PC-3 (cell line): ENCODE measurements around the gene GRK3. TPM values are rescaled to one million over a fixed set of nuclear protein-coding genes. Genes with fewer than 3 reads are reported as not detected.

Experiments used
- ATAC-seq: fragments of 200-7000 bp; cut with Tn5 transposase; 2 replicates; pipeline ENCODE4 v1.9.1; 2020; ENCODE audit warnings: mild to moderate bottlenecking, moderate library complexity
- BruUV-seq: library from RNA; stranded (reverse); fragments of 400-500 nt; replicated peaks from 2 replicates; lab custom pipeline; 2021; lab: Mats Ljungman, UMichigan
- CTCF ChIA-PET: fragments of 300-600 bp; sonication (Branson Sonifier 250); formaldehyde crosslinking; loops from one replicate; lab custom pipeline; 2022; ENCODE audit warnings: antibody characterized with exemption; lab: Charles Lee
- POLR2A ChIA-PET: fragments of 300-600 bp; sonication (Branson Sonifier 250); formaldehyde crosslinking; loops from one replicate; lab custom pipeline; 2022; ENCODE audit warnings: antibody characterized with exemption; ENCODE audit not compliant: unreplicated experiment; lab: Charles Lee
- DNase-seq: peaks from one replicate; pipeline ENCODE4 v3.0.0-alpha.2; 2015
- H2AFZ ChIP-seq: fragments of 300-600 bp; sonication (generic); 2 replicates; pipeline ENCODE4 v1.6.0; 2016; ENCODE audit warnings: antibody characterized with exemption, low read length
- H3F3A ChIP-seq: fragments of 300-600 bp; sonication (generic); one replicate; pipeline ENCODE4 v1.6.0; 2017; ENCODE audit warnings: antibody characterized with exemption, low read length, control low read depth, mild to moderate bottlenecking; ENCODE audit not compliant: unreplicated experiment
- H3K27ac ChIP-seq: fragments of 300-600 bp; sonication (generic); 2 replicates; pipeline ENCODE4 v1.5.1; 2016; ENCODE audit warnings: mild to moderate bottlenecking, low read length
- H3K27me3 ChIP-seq: fragments of 300-600 bp; sonication (generic); 2 replicates; pipeline ENCODE4 v1.6.1; 2016; ENCODE audit warnings: low read length, mixed read lengths
- H3K36me3 ChIP-seq: fragments of 300-600 bp; sonication (generic); 2 replicates; pipeline ENCODE4 v1.6.1; 2016; ENCODE audit warnings: low read depth, mixed run types, low read length, mixed read lengths
- H3K4me1 ChIP-seq: fragments of 300-600 bp; sonication (generic); 2 replicates; pipeline ENCODE4 v1.5.1; 2016; ENCODE audit warnings: low read length; ENCODE audit not compliant: insufficient read depth
- H3K4me2 ChIP-seq: fragments of 300-600 bp; sonication (generic); 2 replicates; pipeline ENCODE4 v1.6.0; 2016; ENCODE audit warnings: low read length
- H3K4me3 ChIP-seq: fragments of 300-600 bp; sonication (generic); 2 replicates; pipeline ENCODE4 v1.5.1; 2016; ENCODE audit warnings: mild to moderate bottlenecking, low read length, mixed read lengths
- H3K79me2 ChIP-seq: fragments of 300-600 bp; sonication (generic); 2 replicates; pipeline ENCODE4 v1.6.1; 2017; ENCODE audit warnings: low read length, mixed read lengths
- H3K9ac ChIP-seq: fragments of 300-600 bp; sonication (generic); 2 replicates; pipeline ENCODE4 v1.6.0; 2016; ENCODE audit warnings: mild to moderate bottlenecking, low read length
- H3K9me2 ChIP-seq: fragments of 300-600 bp; sonication (generic); replicated peaks from 2 replicates; pipeline ENCODE4 v1.6.1; 2016; ENCODE audit warnings: mixed run types, low read length, mixed read lengths
- H3K9me3 ChIP-seq: fragments of 300-600 bp; sonication (generic); 2 replicates; pipeline ENCODE4 v1.6.1; 2016; ENCODE audit warnings: low read length, mixed read lengths
- H4K20me1 ChIP-seq: fragments of 300-600 bp; sonication (generic); 2 replicates; pipeline ENCODE4 v1.6.1; 2016; ENCODE audit warnings: low read length, mixed read lengths
- CTCF ChIP-seq: fragments of 300-600 bp; sonication (generic); conservative IDR thresholded peaks from 2 replicates; pipeline ENCODE4 v1.5.1; 2017; ENCODE audit warnings: antibody characterized with exemption, low read depth, mild to moderate bottlenecking, low read length
- EZH2 ChIP-seq: fragments of 300-600 bp; sonication (generic); IDR thresholded peaks from one replicate; pipeline ENCODE4 v1.6.1; 2017; ENCODE audit warnings: antibody characterized with exemption, mild to moderate bottlenecking, low read length; ENCODE audit not compliant: unreplicated experiment
- EZH2phosphoT487 ChIP-seq: fragments of 300-600 bp; sonication (generic); IDR thresholded peaks from 2 replicates; pipeline ENCODE4 v1.6.1; 2018; ENCODE audit warnings: mild to moderate bottlenecking, antibody characterized with exemption, low read length, borderline replicate concordance
- intact Hi-C: fragments of 100-400 bp; cut with micrococcal nuclease; formaldehyde crosslinking; loops from 2 replicates; pipeline ENCODE4 v1.9.0; 2023
- total RNA-seq: library from RNA; depleted of rRNA; stranded (reverse); fragments of >200 nt; gene quantifications from 2 replicates; pipeline ENCODE4 v1.2.3, GENCODE V29; 2014

The GRK3 gene
- total RNA-seq, 1 experiment from 2014 or later, result under 0.01 TPM

GRCh38 chr22:25714070-25714469, 149.6 kb downstream of the GRK3 start:
- TF ChIP-seq EZH2phosphoT487 (no peak), EZH2 (no peak), CTCF (no peak)
- no peaks in the 10 kb centered on the region for H3F3A ChIP-seq
- POLR2A ChIA-PET, result no interaction called here
- no peaks in the 10 kb centered on the region for H3K9me3 ChIP-seq
- H2AFZ ChIP-seq, result no peak overlapping the region
- CTCF ChIA-PET, result no interaction called here
- no peaks in the 10 kb centered on the region for H3K36me3 ChIP-seq
- intact Hi-C loops, result no loop called here
- no peaks in the 10 kb centered on the region for H3K4me1 ChIP-seq
- no peak for DNase-seq
- no peak overlapping the region for H3K27ac ChIP-seq
- H3K9me2 ChIP-seq, result no peaks in the 10 kb centered on the region
- H3K9ac ChIP-seq, result no peak overlapping the region
- no peak overlapping the region for H3K4me2 ChIP-seq
- H3K79me2 ChIP-seq, result no peaks in the 10 kb centered on the region
- BruUV-seq, result no TSS peak
- H3K27me3 ChIP-seq, result peaks cover 45% of the 10 kb centered on the region
- no peaks in the 10 kb centered on the region for H4K20me1 ChIP-seq
- no peak overlapping the region for H3K4me3 ChIP-seq
- no peak for ATAC-seq

- H3F3A ChIP-seq, result no peaks in the 10 kb centered on the region
- POLR2A ChIA-PET, result no interaction called here
- H3K9me3 ChIP-seq, result no peaks in the 10 kb centered on the region
- H3K79me2 ChIP-seq, result no peaks in the 10 kb centered on the region
- H4K20me1 ChIP-seq, result no peaks in the 10 kb centered on the region
- intact Hi-C loops, result no loop called here
- H3K27me3 ChIP-seq, result peaks cover 45% of the 10 kb centered on the region
- H3K4me2 ChIP-seq, result no peak overlapping the region
- DNase-seq (no peak), ATAC-seq (no peak)
- no peak overlapping the region for H3K27ac ChIP-seq
- TF ChIP-seq EZH2, result no peak
- no peak for TF ChIP-seq CTCF
- TF ChIP-seq EZH2phosphoT487, result no peak
- H2AFZ ChIP-seq, result no peak overlapping the region
- no peaks in the 10 kb centered on the region for H3K9me2 ChIP-seq
- H3K4me1 ChIP-seq, result no peaks in the 10 kb centered on the region
- CTCF ChIA-PET, result no interaction called here
- no peak overlapping the region for H3K9ac ChIP-seq
- H3K36me3 ChIP-seq, result no peaks in the 10 kb centered on the region
- no peak overlapping the region for H3K4me3 ChIP-seq
- BruUV-seq, result no TSS peak
Observed at GRCh38 chr22:25714739-25715138, 150.3 kb downstream of the GRK3 start.

- no peak overlapping the region for H2AFZ ChIP-seq
- no peak overlapping the region for H3K9ac ChIP-seq
- H3K4me1 ChIP-seq, result no peaks in the 10 kb centered on the region
- H3K9me3 ChIP-seq, result no peaks in the 10 kb centered on the region
- H3K36me3 ChIP-seq, result no peaks in the 10 kb centered on the region
- BruUV-seq, result no TSS peak
- TF ChIP-seq EZH2 (no peak), CTCF (no peak), EZH2phosphoT487 (no peak)
- CTCF ChIA-PET, result no interaction called here
- no peaks in the 10 kb centered on the region for H3F3A ChIP-seq
- no peaks in the 10 kb centered on the region for H3K9me2 ChIP-seq
- no peak for ATAC-seq
- H3K27ac ChIP-seq, result no peak overlapping the region
- POLR2A ChIA-PET, result no interaction called here
- no peak overlapping the region for H3K4me2 ChIP-seq
- H3K4me3 ChIP-seq, result no peak overlapping the region
- no peaks in the 10 kb centered on the region for H3K79me2 ChIP-seq
- DNase-seq, result no peak
- intact Hi-C loops, result no loop called here
- no peaks in the 10 kb centered on the region for H4K20me1 ChIP-seq
- peaks cover 49% of the 10 kb centered on the region for H3K27me3 ChIP-seq
Observed at GRCh38 chr22:25716637-25717036, 152.2 kb downstream of the GRK3 start.
